Central memory CD4-positive, alpha-beta T cell (primary cell): Measurements from ENCODE around the gene ELP5.
A peak's percentile ranks its signal among the peaks of the same experiment; 100 is the strongest.

Experiments used
- DNase-seq: peaks from one replicate; pipeline ENCODE4 v3.0.0; 2022

The ELP5 gene

GRCh38 chr17:7219229-7219811 lies 32.7 kb upstream of the ELP5 start:
- DNase-seq = no peak

GRCh38 chr17:7219812-7220592 lies 32.0 kb upstream of the ELP5 start, which contains the start of the genes ACADVL and DLG4:
ACADVL (plus strand) TSS chr17:7219938; CDS start chr17:7219985, 47 bp downstream.
DLG4 (minus strand) TSS chr17:7219836.
- peak; percentile 54 for DNase-seq

GRCh38 chr17:7220593-7221277 lies 31.3 kb upstream of the ELP5 start:
- DNase-seq = peak; percentile 45

GRCh38 chr17:7221278-7222092 lies 30.5 kb upstream of the ELP5 start:
- no peak for DNase-seq

- no peak for DNase-seq
Measured at GRCh38 chr17:7222093-7222971, 29.7 kb upstream of the ELP5 start.

- no peak for DNase-seq
Measured at GRCh38 chr17:7222972-7223292, 29.1 kb upstream of the ELP5 start.

GRCh38 chr17:7223375-7223774 lies 28.6 kb upstream of the ELP5 start:
- no peak for DNase-seq

- DNase-seq = no peak
Measured at GRCh38 chr17:7224110-7224509, 27.9 kb upstream of the ELP5 start.

- DNase-seq = no peak
Measured at GRCh38 chr17:7224661-7225111, 27.3 kb upstream of the ELP5 start.

GRCh38 chr17:7225711-7226331 lies 26.2 kb upstream of the ELP5 start:
- DNase-seq = no peak

GRCh38 chr17:7226721-7227710 lies 25.0 kb upstream of the ELP5 start:
- no peak for DNase-seq

- no peak for DNase-seq
Measured at GRCh38 chr17:7228920-7229319, 23.1 kb upstream of the ELP5 start.

GRCh38 chr17:7229504-7229903 lies 22.5 kb upstream of the ELP5 start:
- DNase-seq = no peak

GRCh38 chr17:7232114-7232513 lies 19.9 kb upstream of the ELP5 start:
- no peak for DNase-seq

- no peak for DNase-seq
Measured at GRCh38 chr17:7233701-7234082, 18.3 kb upstream of the ELP5 start.

- DNase-seq = peak; percentile 93
Measured at GRCh38 chr17:7234083-7234951, 17.7 kb upstream of the ELP5 start, which contains the start of gene DVL2. DVL2 (minus strand) TSS chr17:7234517; CDS start chr17:7234262, 255 bp downstream.

- DNase-seq = no peak
Measured at GRCh38 chr17:7235693-7236665, 16.0 kb upstream of the ELP5 start.

GRCh38 chr17:7236808-7237207 lies 15.2 kb upstream of the ELP5 start:
- no peak for DNase-seq
